Astrocyte of the spinal cord (primary cell): ENCODE results near the gene HHATL.

Source experiments
- DNase-seq: peaks from one replicate; pipeline ENCODE4 v3.0.0; 2011; ENCODE audit warnings: low read depth, low spot score
- H3K4me3 ChIP-seq: 2 replicates; pipeline ENCODE4 v1.5.1; 2011; ENCODE audit warnings: low read depth, mild to moderate bottlenecking, low read length, moderate library complexity
- CTCF ChIP-seq: IDR thresholded peaks from 2 replicates; pipeline ENCODE4 v1.5.1; 2012; ENCODE audit warnings: low read depth, mild to moderate bottlenecking, low read length, inconsistent platforms
- in situ Hi-C: cut with HindIII; loops from 2 replicates; pipeline ENCODE4 v1.10.0; 2017; ENCODE audit warnings: low sequenced_read_pairs

Gene HHATL

GRCh38 chr3:42702066-42702951 is at the start of gene HHATL:
Gene HHATL (minus strand): TSS chr3:42702798. CDS start chr3:42700826, 1,972 bp downstream.
- no peak for DNase-seq
- H3K4me3 ChIP-seq = no peak within 1 kb of the TSS
- no peak for TF ChIP-seq CTCF
- in situ Hi-C loops = no loop called here

DNA sequence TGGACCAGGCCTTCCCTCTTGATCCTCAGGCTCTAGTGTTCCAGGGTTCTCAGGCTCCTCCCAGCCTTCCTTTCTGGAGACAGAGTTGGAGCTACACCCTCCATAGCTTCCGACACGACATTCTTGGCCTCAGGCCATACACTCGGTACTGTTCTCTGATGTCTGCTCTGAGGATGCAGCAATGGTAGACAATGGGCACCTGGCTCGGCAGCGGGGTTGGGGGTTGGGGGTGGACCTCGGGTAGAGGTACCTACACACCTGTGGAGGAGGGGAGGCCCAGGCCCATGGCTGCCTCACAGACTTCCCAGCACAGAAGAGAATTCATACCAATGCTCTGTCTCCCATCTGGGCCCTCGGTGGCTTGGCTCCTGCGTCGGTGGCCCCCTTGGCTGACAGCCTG is 49.0 kb upstream of the HHATL start:
- DNase-seq = no peak
- no peak overlapping the region for H3K4me3 ChIP-seq
- TF ChIP-seq CTCF = no peak
- in situ Hi-C loops = no loop called here

- in situ Hi-C loops = no loop called here
- DNase-seq = no peak
- no peak for TF ChIP-seq CTCF
- no peak overlapping the region for H3K4me3 ChIP-seq
Observed at GRCh38 chr3:42750834-42751233, 48.2 kb upstream of the HHATL start.

- TF ChIP-seq CTCF = peak; percentile 52
- in situ Hi-C loops = no loop called here
- no peak for DNase-seq
- H3K4me3 ChIP-seq = no peak overlapping the region
Observed at GRCh38 chr3:42749753-42750231, 47.2 kb upstream of the HHATL start.

DNA sequence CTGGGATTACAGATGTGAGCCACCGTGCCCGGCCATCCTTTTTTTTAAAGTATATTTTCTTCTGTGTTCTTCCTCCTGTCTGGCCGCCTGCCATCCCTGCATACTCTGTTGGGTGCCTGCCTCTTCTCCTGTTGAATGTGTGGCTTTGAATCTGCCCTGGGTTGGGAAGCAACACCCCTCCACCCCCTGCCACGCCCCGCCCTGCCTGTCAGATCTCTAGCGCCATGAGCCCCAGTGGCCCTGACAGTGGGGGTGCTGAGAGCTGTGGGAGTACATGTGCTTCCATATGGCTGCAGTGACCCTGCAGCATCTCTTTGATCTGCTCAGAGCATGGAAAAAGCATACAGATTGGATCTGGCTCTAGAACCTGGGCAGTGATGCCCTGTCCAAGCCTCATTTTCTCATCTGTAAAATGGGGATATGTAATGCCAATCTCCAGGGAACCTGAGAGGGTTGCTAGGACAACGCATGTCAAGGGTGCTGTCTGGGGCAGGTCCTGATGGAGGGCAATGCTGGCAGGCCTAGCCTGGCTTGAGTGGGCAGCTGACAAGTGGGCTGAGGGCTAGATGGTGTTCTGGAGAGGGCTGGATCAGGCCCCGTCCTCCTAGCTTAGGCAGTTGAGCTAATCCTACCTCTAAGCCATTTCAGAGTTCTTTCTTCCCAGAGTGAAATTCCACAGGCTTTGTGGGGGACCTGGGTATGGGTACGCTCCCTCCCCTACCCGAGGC is 46.6 kb upstream of the HHATL start:
- no peak for TF ChIP-seq CTCF
- in situ Hi-C loops = no loop called here
- no peak for DNase-seq

DNA sequence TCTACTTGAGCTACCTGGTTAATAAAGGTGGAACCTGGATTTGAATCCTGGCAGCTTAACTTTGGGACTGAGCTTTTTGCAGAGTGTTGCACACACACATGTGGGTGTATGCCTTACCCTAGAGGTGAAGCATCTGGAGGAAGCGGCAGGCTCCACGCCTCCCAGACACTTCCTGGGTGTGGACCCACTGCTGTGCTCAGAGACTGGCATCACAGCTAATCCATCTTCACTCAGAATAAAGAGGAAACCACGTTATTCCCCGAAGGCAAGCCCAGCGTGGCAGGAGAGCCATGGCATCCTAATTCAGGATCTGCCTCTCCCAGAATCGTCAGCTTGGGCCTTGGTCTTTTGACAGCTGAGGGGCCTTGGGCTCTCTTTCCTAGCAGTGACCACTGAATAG is 45.0 kb upstream of the HHATL start:
- no peak overlapping the region for H3K4me3 ChIP-seq
- DNase-seq = no peak
- in situ Hi-C loops = no loop called here
- TF ChIP-seq CTCF = no peak

More for the DNA sequence above, 46.6 kb upstream of the HHATL start:
- H3K4me3 ChIP-seq = no peak overlapping the region
